PC-3 (cell line): ENCODE data around the gene ZNF584. TPM values are rescaled to one million over a fixed set of nuclear protein-coding genes. Genes with fewer than 3 reads are reported as not detected.

Experiments
- ATAC-seq: fragments of 200-7000 bp; cut with Tn5 transposase; 2 replicates; pipeline ENCODE4 v1.9.1; 2020; ENCODE audit warnings: mild to moderate bottlenecking, moderate library complexity
- BruUV-seq: library from RNA; stranded (reverse); fragments of 400-500 nt; replicated peaks from 2 replicates; lab custom pipeline; 2021; lab: Mats Ljungman, UMichigan
- CTCF ChIA-PET: fragments of 300-600 bp; sonication (Branson Sonifier 250); formaldehyde crosslinking; loops from one replicate; lab custom pipeline; 2022; ENCODE audit warnings: antibody characterized with exemption; lab: Charles Lee
- POLR2A ChIA-PET: fragments of 300-600 bp; sonication (Branson Sonifier 250); formaldehyde crosslinking; loops from one replicate; lab custom pipeline; 2022; ENCODE audit warnings: antibody characterized with exemption; ENCODE audit not compliant: unreplicated experiment; lab: Charles Lee
- DNase-seq: peaks from one replicate; pipeline ENCODE4 v3.0.0-alpha.2; 2015
- H2AFZ ChIP-seq: fragments of 300-600 bp; sonication (generic); 2 replicates; pipeline ENCODE4 v1.6.0; 2016; ENCODE audit warnings: antibody characterized with exemption, low read length
- H3F3A ChIP-seq: fragments of 300-600 bp; sonication (generic); one replicate; pipeline ENCODE4 v1.6.0; 2017; ENCODE audit warnings: antibody characterized with exemption, low read length, control low read depth, mild to moderate bottlenecking; ENCODE audit not compliant: unreplicated experiment
- H3K27ac ChIP-seq: fragments of 300-600 bp; sonication (generic); 2 replicates; pipeline ENCODE4 v1.5.1; 2016; ENCODE audit warnings: mild to moderate bottlenecking, low read length
- H3K27me3 ChIP-seq: fragments of 300-600 bp; sonication (generic); 2 replicates; pipeline ENCODE4 v1.6.1; 2016; ENCODE audit warnings: low read length, mixed read lengths
- H3K36me3 ChIP-seq: fragments of 300-600 bp; sonication (generic); 2 replicates; pipeline ENCODE4 v1.6.1; 2016; ENCODE audit warnings: low read depth, mixed run types, low read length, mixed read lengths
- H3K4me1 ChIP-seq: fragments of 300-600 bp; sonication (generic); 2 replicates; pipeline ENCODE4 v1.5.1; 2016; ENCODE audit warnings: low read length; ENCODE audit not compliant: insufficient read depth
- H3K4me2 ChIP-seq: fragments of 300-600 bp; sonication (generic); 2 replicates; pipeline ENCODE4 v1.6.0; 2016; ENCODE audit warnings: low read length
- H3K4me3 ChIP-seq: fragments of 300-600 bp; sonication (generic); 2 replicates; pipeline ENCODE4 v1.5.1; 2016; ENCODE audit warnings: mild to moderate bottlenecking, low read length, mixed read lengths
- H3K79me2 ChIP-seq: fragments of 300-600 bp; sonication (generic); 2 replicates; pipeline ENCODE4 v1.6.1; 2017; ENCODE audit warnings: low read length, mixed read lengths
- H3K9ac ChIP-seq: fragments of 300-600 bp; sonication (generic); 2 replicates; pipeline ENCODE4 v1.6.0; 2016; ENCODE audit warnings: mild to moderate bottlenecking, low read length
- H3K9me2 ChIP-seq: fragments of 300-600 bp; sonication (generic); replicated peaks from 2 replicates; pipeline ENCODE4 v1.6.1; 2016; ENCODE audit warnings: mixed run types, low read length, mixed read lengths
- H3K9me3 ChIP-seq: fragments of 300-600 bp; sonication (generic); 2 replicates; pipeline ENCODE4 v1.6.1; 2016; ENCODE audit warnings: low read length, mixed read lengths
- H4K20me1 ChIP-seq: fragments of 300-600 bp; sonication (generic); 2 replicates; pipeline ENCODE4 v1.6.1; 2016; ENCODE audit warnings: low read length, mixed read lengths
- EZH2 ChIP-seq: fragments of 300-600 bp; sonication (generic); IDR thresholded peaks from one replicate; pipeline ENCODE4 v1.6.1; 2017; ENCODE audit warnings: antibody characterized with exemption, mild to moderate bottlenecking, low read length; ENCODE audit not compliant: unreplicated experiment
- EZH2phosphoT487 ChIP-seq: fragments of 300-600 bp; sonication (generic); IDR thresholded peaks from 2 replicates; pipeline ENCODE4 v1.6.1; 2018; ENCODE audit warnings: mild to moderate bottlenecking, antibody characterized with exemption, low read length, borderline replicate concordance
- intact Hi-C: fragments of 100-400 bp; cut with micrococcal nuclease; formaldehyde crosslinking; loops from 2 replicates; pipeline ENCODE4 v1.9.0; 2023
- total RNA-seq: library from RNA; depleted of rRNA; stranded (reverse); fragments of >200 nt; gene quantifications from 2 replicates; pipeline ENCODE4 v1.2.3, GENCODE V29; 2014
- TF ChIP-seq, protein P1 (sequence below): fragments of 300-600 bp; sonication (generic); conservative IDR thresholded peaks from 2 replicates; pipeline ENCODE4 v1.5.1; 2017; ENCODE audit warnings: antibody characterized with exemption, low read depth, mild to moderate bottlenecking, low read length

ZNF584 gene
- total RNA-seq, 1 experiment from 2014 or later: 49.2 TPM

DNA sequence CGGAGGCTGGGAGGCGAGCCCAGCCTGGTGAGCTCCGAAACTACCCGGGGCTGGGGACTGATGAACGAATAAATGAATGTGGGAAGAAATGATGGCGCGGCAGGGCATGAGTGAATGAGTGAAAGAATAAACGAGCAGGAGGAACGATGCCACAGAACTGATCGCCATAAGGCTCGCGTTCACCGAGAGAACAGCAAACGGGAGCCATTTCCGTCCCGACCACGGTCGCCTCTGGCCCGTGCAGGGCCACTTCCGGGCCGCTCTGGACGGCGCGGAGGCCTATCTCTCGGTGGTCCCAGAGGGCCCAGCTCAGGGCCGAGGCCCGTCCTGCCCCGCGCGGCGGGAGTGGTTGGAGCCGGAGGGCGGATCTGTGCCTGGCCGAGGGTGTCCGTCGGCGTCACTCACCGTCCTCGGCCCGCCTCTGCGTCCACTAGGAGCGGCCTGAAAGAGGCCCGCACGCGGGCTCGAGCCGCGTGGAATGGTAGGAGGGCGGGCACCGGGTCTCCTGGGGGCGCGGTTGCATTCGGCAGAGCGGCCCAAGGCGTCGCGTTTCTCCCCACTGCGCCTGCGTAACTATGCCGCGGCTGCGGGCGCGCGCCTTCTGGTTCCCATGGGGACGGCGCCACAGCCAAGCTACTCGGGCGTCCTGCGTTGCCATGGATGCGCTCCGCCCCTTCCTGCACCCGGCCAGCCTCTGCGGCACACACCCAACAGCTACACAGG is 46.0 kb upstream of the ZNF584 start, which contains the start of gene ZNF497:
TSS of gene ZNF497 (minus strand) at position 480 of the 723 bp plus-strand sequence. CDS start 5,116 bp downstream, outside the sequence.
- intact Hi-C loops: loop anchor here (1.0 kb wide), 1 partner anchor 19 kb away; the partner anchor contains the start of gene ZNF837
- Histone ChIP-seq H3K4me3 (peak within 1 kb of the TSS; percentile 79), H3K9ac (peak within 1 kb of the TSS; percentile 90), H4K20me1 (no peaks in the 10 kb centered on the region), H3K4me1 (peaks cover 9% of the 10 kb centered on the region), H3K36me3 (no peaks in the 10 kb centered on the region), H3K79me2 (0 out of 2 replicates have a peak, but pooled peaks cover 8% of the 10 kb centered on the region), H3K27me3 (no peaks in the 10 kb centered on the region), H3K27ac (peak within 1 kb of the TSS; percentile 78), H3K9me3 (no peaks in the 10 kb centered on the region), H2AFZ (peak within 1 kb of the TSS; percentile 83), H3F3A (no peaks in the 10 kb centered on the region), H3K4me2 (peak within 1 kb of the TSS; percentile 91), H3K9me2 (no peaks in the 10 kb centered on the region)
- TF ChIP-seq EZH2phosphoT487 (no peak), EZH2 (no peak)
- TF ChIP-seq, protein P1, sequence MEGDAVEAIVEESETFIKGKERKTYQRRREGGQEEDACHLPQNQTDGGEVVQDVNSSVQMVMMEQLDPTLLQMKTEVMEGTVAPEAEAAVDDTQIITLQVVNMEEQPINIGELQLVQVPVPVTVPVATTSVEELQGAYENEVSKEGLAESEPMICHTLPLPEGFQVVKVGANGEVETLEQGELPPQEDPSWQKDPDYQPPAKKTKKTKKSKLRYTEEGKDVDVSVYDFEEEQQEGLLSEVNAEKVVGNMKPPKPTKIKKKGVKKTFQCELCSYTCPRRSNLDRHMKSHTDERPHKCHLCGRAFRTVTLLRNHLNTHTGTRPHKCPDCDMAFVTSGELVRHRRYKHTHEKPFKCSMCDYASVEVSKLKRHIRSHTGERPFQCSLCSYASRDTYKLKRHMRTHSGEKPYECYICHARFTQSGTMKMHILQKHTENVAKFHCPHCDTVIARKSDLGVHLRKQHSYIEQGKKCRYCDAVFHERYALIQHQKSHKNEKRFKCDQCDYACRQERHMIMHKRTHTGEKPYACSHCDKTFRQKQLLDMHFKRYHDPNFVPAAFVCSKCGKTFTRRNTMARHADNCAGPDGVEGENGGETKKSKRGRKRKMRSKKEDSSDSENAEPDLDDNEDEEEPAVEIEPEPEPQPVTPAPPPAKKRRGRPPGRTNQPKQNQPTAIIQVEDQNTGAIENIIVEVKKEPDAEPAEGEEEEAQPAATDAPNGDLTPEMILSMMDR: no peak
- ChIA-PET POLR2A (interaction anchor here (0.6 to 1.8 kb wide), 5 partner anchors 16 to 181 kb away, joined by 3 to 7 read pairs (median 4); partner anchors contain the start of genes TRIM28 and ZNF544), CTCF (interaction anchor here (0.6 to 1.3 kb wide), 3 partner anchors 40 to 157 kb away, joined by 3 to 5 read pairs (median 4); partner anchors contain the start of genes ZBTB45 and ZNF8)
- peak; percentile 94 for ATAC-seq
- BruUV-seq: TSS peak; percentile 81
- peak; percentile 99 for DNase-seq

DNA sequence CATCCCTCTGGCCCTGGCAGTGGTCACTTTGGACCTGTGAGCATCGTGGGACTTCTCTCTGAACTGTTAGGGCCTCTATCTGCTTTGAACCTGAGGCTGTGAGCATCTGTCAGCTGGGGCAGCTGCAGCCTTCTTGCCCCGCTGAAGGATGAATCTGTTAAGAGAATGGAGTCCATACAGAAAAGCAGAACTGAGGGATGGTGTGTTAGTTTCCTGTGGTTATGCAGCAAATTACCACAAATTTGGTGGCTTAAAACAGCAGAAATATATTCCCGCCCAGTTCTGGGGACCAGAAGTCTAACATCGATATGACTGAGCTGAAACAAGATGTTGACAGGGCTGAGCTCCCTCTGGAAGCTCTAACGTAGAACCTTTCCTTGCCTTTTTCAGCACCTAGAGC is 44.3 kb upstream of the ZNF584 start:
- ATAC-seq (no peak), DNase-seq (no peak)
- Histone ChIP-seq H3K9ac (no peak overlapping the region), H4K20me1 (no peaks in the 10 kb centered on the region), H2AFZ (no peak overlapping the region), H3K79me2 (0 out of 2 replicates have a peak, but pooled peaks cover 8% of the 10 kb centered on the region), H3K4me3 (no peak overlapping the region), H3K4me2 (no peak overlapping the region), H3K4me1 (peaks cover 9% of the 10 kb centered on the region), H3K36me3 (no peaks in the 10 kb centered on the region), H3K9me2 (no peaks in the 10 kb centered on the region), H3F3A (no peaks in the 10 kb centered on the region), H3K27me3 (no peaks in the 10 kb centered on the region), H3K27ac (no peak overlapping the region), H3K9me3 (no peaks in the 10 kb centered on the region)
- no TSS peak for BruUV-seq
- ChIA-PET POLR2A (interaction anchor here (0.6 kb wide), 1 partner anchor 975 kb away, joined by 3 read pairs; no protein-coding TSS in a partner anchor), CTCF (interaction anchor here (0.7 kb wide), 1 partner anchor 90 kb away, joined by 8 read pairs; no protein-coding TSS in a partner anchor)
- intact Hi-C loops: no loop called here
- TF ChIP-seq, protein P1: no peak
- no peak for TF ChIP-seq EZH2
- no peak for TF ChIP-seq EZH2phosphoT487
